Measurements from ENCODE around the gene DLGAP1.

DLGAP1 gene

GRCh38 chr18:3596637-3597384 lies 858.3 kb downstream of the DLGAP1 start:
- TF ChIP-seq, protein P1, sequence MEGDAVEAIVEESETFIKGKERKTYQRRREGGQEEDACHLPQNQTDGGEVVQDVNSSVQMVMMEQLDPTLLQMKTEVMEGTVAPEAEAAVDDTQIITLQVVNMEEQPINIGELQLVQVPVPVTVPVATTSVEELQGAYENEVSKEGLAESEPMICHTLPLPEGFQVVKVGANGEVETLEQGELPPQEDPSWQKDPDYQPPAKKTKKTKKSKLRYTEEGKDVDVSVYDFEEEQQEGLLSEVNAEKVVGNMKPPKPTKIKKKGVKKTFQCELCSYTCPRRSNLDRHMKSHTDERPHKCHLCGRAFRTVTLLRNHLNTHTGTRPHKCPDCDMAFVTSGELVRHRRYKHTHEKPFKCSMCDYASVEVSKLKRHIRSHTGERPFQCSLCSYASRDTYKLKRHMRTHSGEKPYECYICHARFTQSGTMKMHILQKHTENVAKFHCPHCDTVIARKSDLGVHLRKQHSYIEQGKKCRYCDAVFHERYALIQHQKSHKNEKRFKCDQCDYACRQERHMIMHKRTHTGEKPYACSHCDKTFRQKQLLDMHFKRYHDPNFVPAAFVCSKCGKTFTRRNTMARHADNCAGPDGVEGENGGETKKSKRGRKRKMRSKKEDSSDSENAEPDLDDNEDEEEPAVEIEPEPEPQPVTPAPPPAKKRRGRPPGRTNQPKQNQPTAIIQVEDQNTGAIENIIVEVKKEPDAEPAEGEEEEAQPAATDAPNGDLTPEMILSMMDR (IDR thresholded peaks at IDR 0.05; ENCODE audit: extremely low read depth, insufficient read depth, missing control alignments): peak; percentile 59
- in situ Hi-C loops (cut with MboI; ENCODE audit: low pct_unique_long_range_greater_than_20kb, low sequenced_read_pairs, unreplicated experiment): loop anchor here (10.0 to 25.0 kb wide), 2 partner anchors 68 to 135 kb away; partner anchors contain the start of gene TGIF1
- peak; percentile 65 for DNase-seq (ENCODE audit: low spot score)

DNA sequence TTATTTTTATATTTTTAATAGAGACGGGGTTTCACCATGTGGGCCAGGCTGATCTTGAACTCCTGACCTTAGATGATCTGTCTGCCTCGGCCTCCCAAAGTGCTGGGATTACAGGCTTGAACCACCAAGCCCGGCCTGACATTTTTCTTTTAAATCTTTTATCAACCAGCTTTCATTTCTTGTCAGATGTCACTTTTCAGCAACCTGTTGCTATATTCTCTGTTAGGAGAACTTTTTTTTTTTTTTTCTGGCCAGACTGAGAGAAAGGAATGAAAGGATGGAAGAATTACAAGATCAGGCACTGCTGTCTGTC lies 858.8 kb downstream of the DLGAP1 start:
- TF ChIP-seq, protein P1 (IDR thresholded peaks at IDR 0.05; ENCODE audit: extremely low read depth, insufficient read depth, missing control alignments): no peak

GRCh38 chr18:3595369-3596273 lies 859.5 kb downstream of the DLGAP1 start:
- in situ Hi-C loops (cut with MboI; ENCODE audit: low pct_unique_long_range_greater_than_20kb, low sequenced_read_pairs, unreplicated experiment): loop anchor here (10.0 to 25.0 kb wide), 2 partner anchors 69 to 133 kb away; partner anchors contain the start of gene TGIF1
- DNase-seq (ENCODE audit: low spot score): peak; percentile 55
- TF ChIP-seq, protein P1 (IDR thresholded peaks at IDR 0.05; ENCODE audit: extremely low read depth, insufficient read depth, missing control alignments): no peak

More for the DNA sequence above, 858.8 kb downstream of the DLGAP1 start:
- in situ Hi-C loops (cut with MboI; ENCODE audit: low pct_unique_long_range_greater_than_20kb, low sequenced_read_pairs, unreplicated experiment): loop anchor here (10.0 to 25.0 kb wide), 2 partner anchors 69 to 134 kb away; partner anchors contain the start of gene TGIF1
- no peak for DNase-seq (ENCODE audit: low spot score)

GRCh38 chr18:3594760-3595368 lies 860.2 kb downstream of the DLGAP1 start:
- no peak for DNase-seq (ENCODE audit: low spot score)
- in situ Hi-C loops (cut with MboI; ENCODE audit: low pct_unique_long_range_greater_than_20kb, low sequenced_read_pairs, unreplicated experiment): loop anchor here (10.0 to 25.0 kb wide), 2 partner anchors 70 to 133 kb away; partner anchors contain the start of gene TGIF1
- TF ChIP-seq, protein P1 (IDR thresholded peaks at IDR 0.05; ENCODE audit: extremely low read depth, insufficient read depth, missing control alignments): no peak

DNA sequence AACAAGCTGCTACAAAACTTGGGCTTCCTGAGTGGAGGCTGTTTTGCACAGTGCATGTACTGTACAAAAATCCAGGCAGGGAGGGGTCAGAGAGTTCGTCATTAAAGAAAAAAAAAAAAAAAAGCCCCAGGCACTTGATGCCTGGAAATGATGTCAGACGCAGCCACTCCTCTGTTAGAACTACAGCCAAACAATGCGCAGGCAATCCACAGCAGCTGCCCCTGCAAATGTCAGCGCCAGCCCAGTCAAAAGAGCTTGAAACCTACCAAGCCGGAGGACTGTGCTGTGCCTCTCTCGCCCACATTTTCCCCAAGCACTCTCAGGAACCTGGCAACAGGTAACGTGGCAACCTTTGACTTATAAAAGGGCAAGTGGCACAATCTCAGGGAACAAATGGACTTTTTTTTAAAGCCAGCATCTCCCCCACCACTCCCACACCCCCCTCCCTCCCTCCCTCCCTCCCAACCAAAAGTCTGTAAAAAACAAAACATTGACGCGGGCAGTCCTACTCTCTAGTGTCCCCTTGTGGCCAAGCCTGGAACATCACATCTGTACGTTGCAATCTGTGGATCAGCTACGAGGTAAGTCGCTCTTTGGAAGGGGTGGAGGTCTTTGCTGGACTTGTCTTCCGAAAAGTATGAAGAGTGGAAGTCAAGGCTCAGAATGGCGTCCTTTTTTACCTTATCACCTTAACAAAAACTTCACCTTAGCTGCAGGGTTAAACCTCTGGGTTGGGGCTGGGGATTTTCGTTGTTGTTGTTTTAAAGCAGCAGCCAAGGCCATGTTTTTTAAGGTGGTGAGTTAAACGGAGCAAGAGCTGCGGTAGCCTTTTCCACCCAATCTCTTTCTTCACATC lies 861.0 kb downstream of the DLGAP1 start:
- in situ Hi-C loops (cut with MboI; ENCODE audit: low pct_unique_long_range_greater_than_20kb, low sequenced_read_pairs, unreplicated experiment): loop anchor here (10.0 to 25.0 kb wide), 2 partner anchors 71 to 132 kb away; partner anchors contain the start of gene TGIF1
- TF ChIP-seq, protein P1 (IDR thresholded peaks at IDR 0.05; ENCODE audit: extremely low read depth, insufficient read depth, missing control alignments): peak; percentile 90
- DNase-seq (ENCODE audit: low spot score): peak; percentile 67

All from GM13977 (cell line).